Fibroblast of upper back skin (primary cell): ENCODE measurements around the gene SNX32.
"Not testable (repeated sequence)": the region's sequence is repeated elsewhere in the genome, so short reads cannot be mapped to it uniquely, and the experiment has no call there.

Experiments
- DNase-seq: peaks from one replicate; pipeline ENCODE4 v3.0.0-alpha.2; 2013

The SNX32 gene

GRCh38 chr11:65887723-65888162 is 54.0 kb downstream of the SNX32 start:
- no peak for DNase-seq

- peak; percentile 97 for DNase-seq
Measured at GRCh38 chr11:65888163-65888814, 54.5 kb downstream of the SNX32 start, which contains the start of gene FIBP. FIBP (minus strand) TSS chr11:65888471; CDS start chr11:65888418, 53 bp downstream.

GRCh38 chr11:65890324-65891218 is 56.8 kb downstream of the SNX32 start, which contains the start of gene CCDC85B:
CCDC85B (plus strand) TSS chr11:65890673; CDS start chr11:65890784, 111 bp downstream.
- DNase-seq: peak; percentile 95

- DNase-seq: no peak
Measured at GRCh38 chr11:65891219-65892136, 57.7 kb downstream of the SNX32 start.

DNA sequence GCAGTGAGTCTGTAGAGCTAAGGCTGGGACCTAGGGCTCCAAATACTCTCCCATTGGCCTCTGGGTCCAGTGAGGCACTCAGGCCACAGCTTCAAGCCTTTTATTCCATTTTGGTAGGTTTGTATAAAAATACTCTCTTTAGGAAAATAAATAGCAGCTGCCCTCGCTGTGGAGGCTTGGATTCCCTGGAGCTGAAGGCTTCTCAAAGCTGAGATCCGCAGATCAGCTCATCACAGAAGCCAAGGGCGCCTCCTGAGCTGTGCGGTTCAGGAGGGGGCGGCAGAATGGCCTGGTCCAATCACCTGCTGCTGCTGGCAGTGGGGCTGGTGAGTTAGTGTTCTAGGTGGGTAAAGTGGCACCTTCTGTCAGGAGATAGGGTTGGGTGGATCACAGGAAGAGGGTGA is 58.4 kb downstream of the SNX32 start:
- DNase-seq: not testable (repeated sequence)

GRCh38 chr11:65892661-65893317 is 59.0 kb downstream of the SNX32 start:
- DNase-seq: no peak

DNA sequence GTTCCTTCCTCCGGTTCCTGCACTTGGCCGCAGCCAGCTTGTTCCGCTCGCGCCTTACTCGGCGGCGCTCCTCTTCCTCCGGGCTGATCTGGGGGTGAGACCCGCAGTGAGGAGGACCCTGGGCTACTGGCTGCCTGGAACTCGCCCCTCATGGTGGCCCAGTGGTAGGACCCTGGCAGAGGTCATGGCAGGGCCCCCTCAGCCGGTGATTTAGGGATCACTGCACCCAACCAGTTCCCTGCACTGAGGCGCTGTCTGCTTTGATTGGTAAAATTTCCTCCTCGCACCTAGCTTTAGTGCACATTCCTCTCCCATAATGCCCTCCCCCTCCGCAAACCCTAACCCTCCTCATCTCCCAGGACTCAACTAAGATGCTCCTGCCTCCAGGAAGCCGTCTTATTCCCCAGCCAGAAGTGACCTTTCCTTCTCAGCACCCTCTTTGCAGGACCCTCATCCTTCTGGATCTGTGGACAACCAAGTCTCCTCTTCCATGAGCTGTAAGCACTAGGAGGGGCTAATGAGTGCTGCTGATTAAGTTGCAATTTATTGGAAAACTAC is 60.4 kb downstream of the SNX32 start:
- no peak for DNase-seq

GRCh38 chr11:65895482-65895981 is 61.8 kb downstream of the SNX32 start:
- DNase-seq: no peak

DNA sequence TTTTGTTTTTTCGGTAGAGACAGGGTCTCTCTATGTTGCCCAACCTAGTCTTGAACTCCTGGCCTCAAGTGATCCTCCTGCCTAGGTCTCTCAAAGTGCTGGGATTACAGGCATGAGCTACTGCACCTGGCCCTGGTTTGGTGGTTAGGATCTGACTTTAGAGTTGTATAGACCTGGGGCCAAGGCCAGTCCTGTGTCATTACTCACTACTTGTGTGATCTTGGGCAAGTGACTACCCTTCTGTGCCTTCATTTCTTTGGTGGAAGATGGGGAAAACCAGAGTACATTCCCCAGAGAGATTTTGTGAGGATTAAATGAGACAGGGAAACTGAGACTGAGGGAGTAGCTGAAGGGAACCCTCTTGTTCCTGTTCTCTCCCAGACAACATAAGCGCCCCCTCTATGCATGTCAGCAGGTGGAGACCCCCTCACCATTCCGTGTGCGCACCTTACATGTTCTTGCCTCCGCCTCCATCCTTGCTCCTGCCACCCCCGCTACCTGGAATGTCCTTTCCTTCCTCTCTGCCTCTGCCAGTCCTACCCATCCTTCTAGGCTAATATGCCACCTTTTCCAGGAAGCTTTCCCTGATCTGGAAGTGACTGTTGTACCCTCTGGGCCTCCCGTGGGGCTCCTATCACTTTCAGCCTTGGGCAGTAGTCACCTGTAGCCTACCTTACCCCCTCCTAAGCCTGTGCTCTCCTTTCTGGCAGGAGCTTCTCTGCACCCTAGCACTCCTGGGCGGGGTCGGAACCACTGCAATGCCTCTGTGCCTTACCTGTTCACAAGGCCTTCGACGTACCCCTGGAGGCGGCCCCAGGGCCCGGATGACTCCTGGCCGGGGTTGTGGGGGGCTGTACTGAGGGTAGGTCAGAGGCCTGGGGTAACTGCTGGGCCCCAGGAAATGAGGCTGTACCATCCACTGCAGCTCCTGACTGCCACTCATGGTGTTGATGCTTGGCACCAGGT is 62.6 kb downstream of the SNX32 start:
- DNase-seq: no peak

- no peak for DNase-seq
Measured at GRCh38 chr11:65897020-65897471, 63.3 kb downstream of the SNX32 start.

GRCh38 chr11:65898656-65899355 is 65.0 kb downstream of the SNX32 start:
- no peak for DNase-seq

- peak; percentile 76 for DNase-seq
Measured at GRCh38 chr11:65899356-65900124, 65.8 kb downstream of the SNX32 start.

- peak; percentile 93 for DNase-seq
Measured at GRCh38 chr11:65900125-65900898, 66.5 kb downstream of the SNX32 start, which contains the start of gene FOSL1. FOSL1 (minus strand) TSS chr11:65900388; CDS start chr11:65900339, 49 bp downstream.

GRCh38 chr11:65900899-65901180 is 67.1 kb downstream of the SNX32 start:
- no peak for DNase-seq

- DNase-seq: peak; percentile 89
Measured at GRCh38 chr11:65903068-65903481, 69.3 kb downstream of the SNX32 start.
